HG03565 (cell line): ENCODE data around the gene CTSS.
"Not testable (repeated sequence)": the region's sequence is repeated elsewhere in the genome, so short reads cannot be mapped to it uniquely, and the experiment has no call there.

ENCODE experiments used
- ATAC-seq: cut with Tn5 transposase; IDR thresholded peaks from one replicate; pipeline ENCODE4 v1.9.1; 2021; ENCODE audit warnings: mild to moderate bottlenecking, moderate library complexity; ENCODE audit not compliant: unreplicated experiment

The CTSS gene

DNA sequence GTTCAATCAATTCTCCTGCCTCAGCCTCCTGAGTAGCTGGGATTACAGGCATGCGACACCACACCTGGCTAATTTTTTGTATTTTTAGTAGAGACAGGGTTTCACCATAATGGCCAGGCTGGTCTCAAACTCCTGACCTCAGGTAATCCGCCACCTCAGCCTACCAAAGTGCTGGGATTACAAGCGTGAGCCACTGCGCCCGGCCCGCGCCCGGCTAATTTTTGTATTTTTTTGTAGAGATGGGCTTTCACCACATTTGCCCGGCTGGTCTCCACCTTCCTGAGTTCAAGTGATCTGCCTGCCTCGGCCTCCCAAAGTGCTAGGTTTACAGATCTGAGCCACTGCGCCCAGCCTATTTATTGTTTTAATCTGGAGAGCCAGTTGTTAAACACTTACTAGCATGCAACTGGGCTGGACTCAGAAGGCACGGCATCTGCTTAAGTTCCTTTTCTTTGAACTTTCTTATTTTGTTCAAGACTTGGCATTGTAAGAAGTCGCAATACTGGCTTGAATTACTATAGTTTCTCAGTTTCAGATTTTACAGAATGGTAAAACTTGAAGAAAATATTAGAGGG, 10.4 kb upstream of the CTSS start:
- ATAC-seq: not testable (repeated sequence)

DNA sequence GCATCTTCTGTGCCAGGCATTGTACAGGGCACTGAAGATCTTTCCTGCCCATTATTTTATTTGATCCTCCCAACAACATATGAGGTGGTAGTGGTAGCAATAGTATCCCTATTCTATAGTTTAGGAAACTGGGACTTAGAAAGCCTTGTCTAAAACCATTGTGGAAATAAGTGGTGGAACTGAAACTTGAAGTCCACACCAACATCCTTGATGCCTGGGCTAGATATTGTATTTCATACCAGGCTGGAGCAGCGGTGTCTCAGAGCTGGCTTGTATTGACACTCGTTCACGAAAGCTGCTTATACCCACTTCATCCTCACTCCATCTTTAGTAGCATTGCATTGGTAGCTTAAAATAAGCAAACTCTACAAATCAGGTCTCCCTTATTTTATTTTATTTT, 9.7 kb upstream of the CTSS start:
- ATAC-seq: no peak

DNA sequence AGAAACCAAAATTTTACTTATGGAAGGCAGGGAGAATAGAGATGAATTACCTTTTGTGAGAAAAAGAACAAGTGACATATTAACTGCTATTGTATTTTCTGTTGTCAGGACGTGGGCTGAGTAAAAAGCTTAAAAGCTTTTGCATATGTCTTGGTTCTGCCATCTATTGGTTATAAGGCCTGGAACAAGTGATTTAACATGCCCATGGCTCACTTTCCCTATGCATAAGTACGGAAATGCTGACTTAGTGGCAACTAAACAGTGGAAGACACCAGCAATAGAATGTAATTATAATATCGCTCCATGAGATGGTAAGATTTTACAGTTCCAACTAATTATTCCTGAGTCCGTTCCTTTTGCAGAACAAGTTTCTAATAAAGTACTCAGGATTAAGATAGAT, 6.7 kb upstream of the CTSS start:
- no peak for ATAC-seq

DNA sequence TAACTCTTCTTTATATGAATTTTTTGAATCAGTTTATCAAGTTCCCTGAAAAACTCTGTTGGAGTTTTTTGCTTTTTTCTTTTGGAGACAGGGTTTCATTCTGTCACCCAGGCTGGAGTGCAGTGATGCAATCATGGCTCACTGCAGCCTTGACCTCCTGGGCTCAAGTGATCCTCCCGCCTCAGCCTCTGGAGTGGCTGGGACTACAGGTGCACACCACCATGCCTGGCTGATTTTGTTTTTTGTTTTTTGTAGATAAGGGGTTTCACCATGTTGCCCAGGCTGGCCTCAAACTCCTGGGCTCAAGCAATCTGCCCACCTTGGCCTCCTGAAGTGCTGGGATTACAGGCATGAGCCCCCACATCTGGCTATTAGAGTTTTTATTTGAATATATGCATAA, 2.1 kb upstream of the CTSS start:
- ATAC-seq: not testable (repeated sequence)

DNA sequence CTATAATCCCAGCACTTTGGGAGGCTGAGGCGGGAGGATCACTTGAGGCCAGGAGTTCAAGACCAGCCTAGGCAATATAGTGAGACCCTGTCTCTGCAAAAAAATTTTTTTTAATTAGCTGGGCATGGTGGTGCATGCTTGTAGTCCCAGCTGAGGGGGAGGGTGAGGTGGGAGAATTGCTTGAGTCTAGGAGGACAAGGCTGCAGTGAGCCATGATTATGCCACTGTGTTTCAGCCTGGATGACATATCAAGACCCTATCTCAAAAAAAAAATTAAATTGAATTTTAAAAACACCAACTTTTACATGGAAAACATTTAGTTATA, 361 bp upstream of the CTSS start:
- ATAC-seq: not testable (repeated sequence)

DNA sequence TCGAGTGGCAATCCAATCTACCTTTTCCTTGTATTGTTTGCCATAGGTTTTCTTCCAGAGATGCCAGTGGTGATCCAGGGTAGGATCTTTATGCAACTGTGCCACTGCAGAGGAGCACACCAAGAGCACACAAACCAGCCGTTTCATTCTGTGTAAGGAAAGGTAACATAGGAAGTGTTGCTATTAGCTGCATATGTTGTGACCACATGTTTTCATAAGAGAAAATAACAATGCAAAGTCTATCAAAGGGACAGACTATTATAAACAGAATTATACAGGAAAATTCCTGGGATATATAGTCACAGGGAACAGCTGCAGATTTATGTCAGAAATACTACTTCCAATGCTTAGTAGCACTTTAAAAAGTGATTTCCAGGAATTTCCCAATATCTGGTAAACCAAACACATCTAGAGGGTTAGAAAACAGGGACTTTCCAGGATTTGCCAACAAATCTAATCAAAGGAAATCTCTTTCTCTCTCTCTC, 919 bp downstream of the CTSS start:
- ATAC-seq: no peak

DNA sequence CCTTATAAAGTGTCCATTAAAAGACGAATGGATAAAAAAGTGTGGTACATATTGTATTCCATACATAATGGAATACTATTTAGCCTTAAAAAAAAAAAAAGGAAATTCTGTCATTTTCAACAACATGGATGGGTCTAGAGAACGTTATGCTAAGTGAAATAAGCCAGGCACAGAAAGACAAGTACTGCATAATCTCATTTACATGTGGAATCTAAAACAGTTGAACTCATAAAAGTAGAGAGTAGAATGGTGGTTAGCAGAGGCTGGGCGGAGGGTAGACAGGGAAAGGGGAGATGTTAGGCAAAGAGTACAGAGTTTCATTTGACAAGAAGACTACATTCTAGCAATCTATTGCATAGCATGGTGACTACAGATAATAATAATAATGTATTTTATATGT, 2.6 kb downstream of the CTSS start:
- no peak for ATAC-seq

DNA sequence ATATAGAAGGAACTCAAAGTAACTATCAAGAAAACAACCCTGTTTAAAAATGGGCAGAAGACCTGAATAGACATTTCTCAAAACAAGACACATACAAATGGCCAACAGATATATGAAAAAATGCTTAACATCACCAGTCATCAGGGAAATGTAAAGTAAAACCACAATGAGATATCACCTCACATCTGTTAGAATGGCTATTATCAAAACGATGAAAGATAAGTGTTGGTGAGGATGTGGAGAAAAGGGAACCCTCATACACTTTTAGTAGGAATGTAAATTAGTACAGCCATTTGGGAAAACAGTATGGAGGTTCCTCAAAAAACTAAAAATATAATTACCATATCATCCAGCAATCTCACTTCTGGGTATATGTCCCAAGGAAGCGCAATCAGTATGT, 3.0 kb downstream of the CTSS start:
- ATAC-seq: no peak

DNA sequence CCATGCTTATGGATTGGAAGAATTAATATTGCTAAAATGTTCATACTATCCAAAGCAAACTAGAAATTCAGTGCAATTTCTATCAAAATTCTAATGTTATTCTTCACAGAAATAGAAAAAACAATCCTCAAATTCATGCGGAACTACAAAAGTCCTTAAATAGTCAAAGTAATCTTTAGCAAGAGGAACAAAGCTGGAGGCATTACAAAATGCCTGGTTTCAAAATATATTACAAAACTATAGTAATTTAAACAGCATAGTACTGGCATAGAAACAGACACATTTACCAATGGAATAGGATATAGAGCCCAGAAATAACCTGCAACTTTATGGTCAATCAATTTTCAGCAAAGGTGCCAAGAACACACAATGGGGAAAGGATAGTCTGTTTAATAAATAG, 3.8 kb downstream of the CTSS start:
- no peak for ATAC-seq

DNA sequence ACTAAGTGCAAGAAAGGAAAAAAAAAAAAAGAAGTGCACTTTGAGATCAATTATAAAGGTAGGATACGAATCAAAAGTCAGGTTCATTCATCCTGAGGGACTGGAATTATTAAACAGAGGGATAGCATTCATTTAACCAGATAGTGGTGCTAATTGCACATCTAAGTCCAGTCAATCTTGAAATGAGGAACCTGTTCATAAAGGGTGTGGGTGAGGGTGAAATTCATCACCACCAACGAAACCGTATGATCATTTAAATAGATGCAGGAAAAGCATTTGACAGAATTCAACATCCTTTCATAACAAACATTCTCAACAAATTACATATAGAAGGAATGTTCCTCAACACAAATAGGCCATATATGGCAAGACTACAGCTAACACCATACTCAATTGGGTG, 5.6 kb downstream of the CTSS start:
- ATAC-seq: no peak

DNA sequence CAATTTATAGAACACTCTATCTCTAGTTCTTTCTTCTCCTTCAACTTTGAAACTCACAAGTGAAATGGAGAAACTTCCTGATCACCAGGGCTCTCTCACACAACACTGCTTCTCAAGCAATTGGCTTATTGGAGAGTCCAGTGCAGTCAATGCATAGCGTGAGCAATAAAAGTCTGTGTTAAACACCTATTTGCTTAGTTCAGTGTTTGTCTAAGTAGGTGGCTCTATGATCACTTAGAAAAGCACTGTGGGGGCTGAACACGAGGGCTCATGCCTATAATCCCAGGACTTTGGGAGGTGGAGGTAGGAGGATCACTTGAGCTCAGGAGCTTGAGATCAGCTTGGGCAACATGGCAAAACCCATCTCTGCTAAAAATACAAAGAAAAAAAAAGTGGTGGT, 12.2 kb downstream of the CTSS start:
- no peak for ATAC-seq

DNA sequence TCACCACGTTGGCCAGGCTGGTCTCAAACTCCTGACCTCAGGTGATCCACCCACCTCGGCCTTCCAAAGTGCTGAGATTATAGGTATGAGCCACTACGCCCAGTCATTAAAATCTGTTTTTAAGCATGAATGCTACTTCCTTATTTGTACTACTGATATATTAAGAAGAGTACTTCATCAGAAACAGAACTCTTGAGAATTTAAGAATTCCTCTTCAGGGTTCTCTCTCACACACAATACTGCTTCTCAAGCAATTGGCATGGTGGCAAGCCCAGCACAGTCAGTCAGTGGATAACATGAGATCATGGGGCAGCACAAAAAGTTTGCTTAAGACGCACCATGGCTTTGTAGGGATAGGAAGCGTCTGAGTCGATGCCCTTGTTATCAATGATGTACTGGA, 14.1 kb downstream of the CTSS start:
- ATAC-seq: no peak

DNA sequence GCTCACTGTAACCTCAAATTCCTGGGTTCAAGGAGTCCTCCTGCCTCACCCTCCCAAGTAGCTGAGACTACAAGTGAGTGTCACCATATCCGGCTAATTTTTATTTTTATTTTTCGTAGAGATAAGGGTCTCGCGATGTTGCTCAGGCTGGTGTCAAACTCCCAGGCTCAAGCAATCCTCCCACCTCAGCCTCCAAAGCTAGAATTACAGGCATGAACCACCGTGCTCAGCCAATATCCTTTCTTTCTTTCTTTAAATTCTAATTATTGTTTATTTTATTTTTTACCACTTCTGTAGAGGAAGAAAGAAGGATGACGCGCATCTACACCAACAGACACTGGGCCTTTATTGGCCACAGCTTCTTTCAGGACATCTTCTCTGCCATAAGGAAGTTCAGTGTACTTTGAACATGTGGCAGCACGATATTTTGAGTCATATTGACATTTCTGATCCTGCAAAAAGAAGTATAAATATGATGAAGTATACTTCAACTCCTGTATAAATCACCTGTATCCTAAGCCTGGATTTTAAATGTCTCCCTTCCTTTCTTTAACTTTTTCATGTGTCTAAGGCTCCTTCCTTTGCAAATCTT, 15.8 kb downstream of the CTSS start:
- no peak for ATAC-seq

DNA sequence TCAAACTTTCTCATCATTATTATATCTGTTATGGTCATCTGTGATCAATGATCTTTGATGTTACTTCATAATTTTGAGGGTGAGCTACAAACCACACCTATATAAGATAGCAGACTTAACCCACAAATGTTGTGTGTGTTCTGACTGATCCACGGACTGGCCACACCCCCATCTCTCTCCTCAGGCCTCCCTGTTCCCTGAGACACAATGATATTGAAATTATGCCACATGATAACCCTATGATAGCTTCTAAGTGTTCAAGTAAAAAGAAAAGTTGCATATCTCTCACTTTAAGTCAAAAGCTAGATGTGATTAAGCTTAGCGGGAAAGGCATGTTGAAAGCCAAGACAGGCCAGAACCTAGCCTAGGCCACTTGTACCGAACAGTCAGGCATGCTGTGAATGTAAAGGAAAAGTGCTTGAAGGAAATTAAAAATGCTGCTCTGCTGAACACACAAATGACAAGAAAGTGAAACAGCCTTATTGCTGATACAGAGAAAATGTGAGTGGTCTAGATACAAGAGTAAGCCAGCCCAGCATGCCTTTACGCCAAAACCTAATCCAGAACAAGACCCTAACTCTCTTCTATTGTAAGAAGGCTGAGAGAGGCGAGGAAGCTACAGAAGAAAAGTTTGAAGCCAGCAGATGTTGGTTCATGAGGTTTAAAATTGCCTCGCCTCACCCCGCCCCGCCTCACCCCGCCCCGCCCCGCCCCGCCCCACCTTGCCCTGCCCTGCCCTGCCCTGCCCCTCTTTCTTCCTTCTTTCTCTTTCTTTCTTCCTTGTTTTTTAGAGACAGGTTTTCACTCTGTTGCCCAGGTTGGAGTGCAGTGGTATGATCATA, 16.5 kb downstream of the CTSS start:
- no peak for ATAC-seq

DNA sequence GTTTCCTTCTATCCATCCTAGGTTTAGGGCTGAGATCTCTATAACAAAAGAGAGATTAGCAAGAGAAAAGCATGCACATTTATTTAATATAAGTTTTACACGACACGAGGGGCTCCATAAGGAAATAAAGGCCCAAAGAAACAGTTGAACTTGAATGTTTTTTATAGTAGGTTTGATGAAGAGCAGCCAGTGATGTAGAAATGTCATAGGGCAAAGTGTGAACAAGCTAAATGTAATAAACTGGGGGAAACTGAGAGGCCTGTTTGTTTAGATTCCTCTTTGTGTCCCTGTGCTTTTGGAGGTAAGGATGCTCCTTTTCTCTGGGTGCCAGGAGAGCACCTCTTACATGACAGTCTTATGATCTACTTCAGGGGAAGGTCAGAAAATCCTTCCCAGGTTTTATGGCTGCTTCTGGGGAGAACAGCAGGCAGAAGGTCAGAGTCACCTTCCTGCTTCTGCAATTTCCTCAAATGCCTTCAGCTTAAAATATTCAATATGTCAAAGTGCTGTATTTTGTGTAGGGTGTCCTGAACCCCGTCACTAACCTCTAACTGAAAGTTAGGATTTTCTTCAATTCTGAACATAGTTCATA, 35.4 kb downstream of the CTSS start:
- ATAC-seq: no peak

DNA sequence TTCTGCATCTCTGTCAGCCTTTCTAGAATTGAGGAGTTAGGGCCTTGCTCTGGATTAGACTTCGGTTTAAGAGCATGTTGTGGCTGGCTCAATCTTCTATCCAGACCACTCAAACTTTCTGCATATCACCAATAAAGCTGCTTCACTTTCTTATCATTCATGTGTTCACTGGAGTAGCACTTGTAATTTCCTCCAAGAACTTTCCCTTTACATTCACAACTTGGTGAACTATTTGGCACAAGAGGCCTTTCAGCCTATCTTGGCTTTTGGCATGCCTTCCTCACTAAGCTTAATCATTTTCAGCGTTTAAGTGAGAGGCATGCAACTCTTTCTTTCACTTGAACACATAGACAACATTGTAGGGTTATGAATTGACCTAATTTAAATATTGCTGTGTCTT, 41.2 kb downstream of the CTSS start:
- ATAC-seq: no peak

DNA sequence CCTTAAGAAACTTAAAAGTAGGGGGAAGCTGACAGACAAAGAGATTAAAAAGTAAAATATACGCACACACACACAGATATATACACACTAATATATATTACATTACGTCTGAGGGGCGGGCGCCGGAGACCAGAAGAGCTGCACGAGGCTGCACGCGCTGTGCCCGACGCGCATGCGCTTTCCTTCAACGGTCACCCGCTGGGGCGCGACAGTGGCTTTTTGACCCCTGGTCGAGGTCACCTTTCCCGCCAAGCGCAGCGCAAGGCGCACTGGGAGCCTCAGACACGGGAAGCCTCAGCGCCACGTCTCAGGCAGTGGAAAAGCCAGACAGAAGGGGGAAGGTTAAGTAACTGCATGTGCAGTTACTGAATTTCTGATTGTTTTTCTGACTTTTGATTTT, 44.9 kb downstream of the CTSS start, which contains the start of gene HORMAD1:
HORMAD1 (minus strand) TSS at position 193 of the 400 bp plus-strand sequence. CDS start 1,390 bp downstream, outside the sequence.
- no peak for ATAC-seq

DNA sequence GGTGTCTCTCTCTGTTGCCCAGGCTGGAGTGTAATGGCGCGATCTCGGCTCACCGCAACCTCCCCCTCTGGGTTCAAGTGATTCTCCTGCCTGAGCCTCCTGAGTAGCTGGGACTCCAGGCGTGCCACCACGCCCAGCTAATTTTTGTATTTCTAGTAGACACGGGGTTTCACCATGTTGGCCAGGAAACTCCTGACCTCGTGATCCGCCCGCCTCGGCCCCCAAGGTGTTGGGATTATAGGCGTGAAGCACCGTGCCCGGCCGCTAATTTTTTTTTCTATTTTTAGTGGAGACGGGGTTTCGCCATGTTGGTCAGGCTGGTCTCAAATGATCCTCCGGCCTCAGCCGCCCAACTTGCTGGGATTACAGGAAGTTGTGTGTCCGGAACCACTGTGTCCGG, 45.5 kb downstream of the CTSS start:
- ATAC-seq: no peak

DNA sequence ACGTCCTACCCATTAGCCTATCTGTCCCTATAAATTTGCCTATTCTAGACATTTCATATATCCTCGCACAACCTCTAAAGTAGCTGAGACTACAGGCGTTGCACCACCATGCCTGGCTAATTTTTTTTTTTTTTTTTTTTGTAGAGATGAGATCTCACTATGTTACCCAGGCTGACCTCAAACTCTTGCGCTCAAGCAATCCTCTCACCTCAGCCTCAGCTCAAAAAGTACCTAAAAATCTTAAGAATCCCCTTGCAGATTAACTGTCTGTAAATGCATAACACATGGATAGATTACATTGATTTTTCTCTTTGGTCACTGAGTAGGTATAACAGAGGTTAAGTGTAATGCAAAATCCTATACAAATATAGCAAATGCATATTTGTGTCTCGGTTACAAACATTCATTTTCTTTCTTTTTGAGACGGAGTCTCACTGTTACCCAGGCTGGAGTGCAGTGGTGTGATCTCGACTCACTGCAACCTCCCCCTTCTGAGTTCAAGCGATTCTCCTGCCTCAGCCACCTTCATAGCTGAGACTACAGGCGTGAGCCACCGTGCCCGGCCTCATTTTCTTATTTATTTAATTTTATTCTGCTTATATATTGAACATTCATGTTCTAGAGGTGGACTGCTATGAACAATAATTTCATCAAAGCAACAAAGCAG, 47.2 kb downstream of the CTSS start:
- no peak for ATAC-seq

DNA sequence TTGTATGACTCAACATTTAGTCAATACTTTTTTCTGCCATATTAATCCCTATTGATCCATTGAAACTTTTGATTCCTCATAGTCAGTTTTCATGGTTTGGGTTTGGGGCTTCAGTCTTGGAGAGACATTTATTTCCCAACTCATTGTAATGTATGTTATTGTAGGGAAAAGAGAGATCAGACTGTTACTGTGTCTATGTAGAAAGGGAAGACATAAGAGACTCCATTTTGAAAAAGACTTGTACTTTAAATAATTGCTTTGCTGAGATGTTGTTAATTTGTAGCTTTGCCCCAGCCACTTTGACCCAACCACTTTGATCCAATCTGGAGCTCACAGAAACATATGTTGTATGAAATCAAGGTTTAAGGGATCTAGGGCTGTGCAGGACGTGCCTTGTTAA, 56.5 kb downstream of the CTSS start:
- ATAC-seq: not testable (repeated sequence)

DNA sequence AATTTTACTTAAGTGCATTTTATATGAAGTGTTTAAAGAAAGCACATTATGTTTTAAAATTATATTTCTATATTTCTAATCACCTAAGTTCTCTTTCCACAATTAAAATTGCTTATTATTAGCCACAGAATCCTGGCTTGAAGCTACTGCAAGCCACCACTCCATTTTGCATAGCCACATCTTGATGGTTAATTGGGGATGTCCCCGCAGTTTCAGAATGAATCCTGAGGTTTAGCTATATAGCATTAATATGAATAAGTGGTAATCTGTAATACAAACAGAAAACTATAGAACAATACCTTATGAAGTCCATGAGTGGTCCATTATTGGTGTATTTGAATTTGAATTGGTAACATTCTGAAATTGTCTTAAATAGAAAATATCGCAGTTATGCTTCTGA, 57.0 kb downstream of the CTSS start:
- no peak for ATAC-seq
